ENCODE data around the gene RPLP1. TPM values are rescaled to one million over a fixed set of nuclear protein-coding genes. Genes with fewer than 3 reads are reported as not detected.

Gene RPLP1
- total RNA-seq, 1 donor from 2014 or later, result 3,035 TPM

DNA sequence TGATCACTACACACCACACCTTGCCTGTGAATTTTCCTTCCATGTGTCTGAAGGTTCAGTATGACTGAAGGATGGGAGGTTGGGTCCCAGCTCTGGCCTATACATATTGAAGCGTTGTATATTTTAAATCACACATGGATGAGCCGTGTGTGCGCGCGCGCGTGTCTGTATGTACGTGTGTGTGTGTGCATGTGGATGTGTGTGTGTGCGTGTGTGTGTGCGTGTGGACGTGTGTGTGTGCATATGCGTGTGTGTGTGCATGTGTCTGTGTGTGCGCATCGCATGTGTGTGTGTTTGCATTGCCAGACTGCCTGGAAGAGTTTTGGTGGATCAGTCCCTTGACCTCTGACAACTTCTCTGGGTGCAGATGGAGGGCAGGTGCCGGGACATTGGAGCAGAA lies 45.7 kb downstream of the RPLP1 start:
- CTCF ChIA-PET, result no interaction called here

DNA sequence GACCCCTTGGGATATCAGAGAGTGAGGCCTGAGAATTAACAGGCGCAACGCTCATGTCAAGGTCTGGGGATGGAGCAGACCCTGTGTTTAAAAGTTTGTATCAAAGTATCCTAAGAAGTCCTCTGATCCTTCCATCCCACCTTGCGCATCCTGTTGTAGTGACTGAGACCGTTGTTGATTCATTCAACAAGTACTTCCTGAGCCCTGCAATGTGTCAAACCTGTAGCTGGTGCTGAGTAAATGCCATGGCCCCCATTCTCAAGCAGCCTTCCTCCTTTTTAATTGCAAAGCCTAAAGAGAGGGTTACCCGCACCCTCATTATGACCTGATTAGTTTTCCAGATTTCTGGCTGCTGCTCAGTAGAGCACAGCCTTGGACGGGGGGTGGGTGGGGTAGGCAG lies 46.4 kb downstream of the RPLP1 start:
- Mint-ChIP-seq H3K27me3 (peaks cover 9% of the 10 kb centered on the region), H3K4me1 (no peaks in the 10 kb centered on the region), H3K27ac (no peak overlapping the region), H3K4me3 (no peak overlapping the region), H3K9me3 (no peaks in the 10 kb centered on the region), H3K36me3 (ENCODE audit: low read depth) (no peaks in the 10 kb centered on the region)
- intact Hi-C loops (cut with micrococcal nuclease), result no loop called here
- ATAC-seq (ENCODE audit: low read depth) (no peak), DNase-seq (no peak)
- TF ChIP-seq, protein P1, sequence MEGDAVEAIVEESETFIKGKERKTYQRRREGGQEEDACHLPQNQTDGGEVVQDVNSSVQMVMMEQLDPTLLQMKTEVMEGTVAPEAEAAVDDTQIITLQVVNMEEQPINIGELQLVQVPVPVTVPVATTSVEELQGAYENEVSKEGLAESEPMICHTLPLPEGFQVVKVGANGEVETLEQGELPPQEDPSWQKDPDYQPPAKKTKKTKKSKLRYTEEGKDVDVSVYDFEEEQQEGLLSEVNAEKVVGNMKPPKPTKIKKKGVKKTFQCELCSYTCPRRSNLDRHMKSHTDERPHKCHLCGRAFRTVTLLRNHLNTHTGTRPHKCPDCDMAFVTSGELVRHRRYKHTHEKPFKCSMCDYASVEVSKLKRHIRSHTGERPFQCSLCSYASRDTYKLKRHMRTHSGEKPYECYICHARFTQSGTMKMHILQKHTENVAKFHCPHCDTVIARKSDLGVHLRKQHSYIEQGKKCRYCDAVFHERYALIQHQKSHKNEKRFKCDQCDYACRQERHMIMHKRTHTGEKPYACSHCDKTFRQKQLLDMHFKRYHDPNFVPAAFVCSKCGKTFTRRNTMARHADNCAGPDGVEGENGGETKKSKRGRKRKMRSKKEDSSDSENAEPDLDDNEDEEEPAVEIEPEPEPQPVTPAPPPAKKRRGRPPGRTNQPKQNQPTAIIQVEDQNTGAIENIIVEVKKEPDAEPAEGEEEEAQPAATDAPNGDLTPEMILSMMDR (IDR thresholded peaks at IDR 0.05), result no peak
- POLR2A ChIA-PET, result no interaction called here
- CTCF ChIA-PET, result no interaction called here

More for the DNA sequence above, 45.7 kb downstream of the RPLP1 start:
- no peak for ATAC-seq (ENCODE audit: low read depth)
- TF ChIP-seq, protein P1 (IDR thresholded peaks at IDR 0.05), result no peak
- H3K27me3 Mint-ChIP-seq, result peaks cover 8% of the 10 kb centered on the region
- no peaks in the 10 kb centered on the region for H3K4me1 Mint-ChIP-seq
- H3K27ac Mint-ChIP-seq, result no peak overlapping the region
- no peaks in the 10 kb centered on the region for H3K9me3 Mint-ChIP-seq
- no peak for DNase-seq
- H3K4me3 Mint-ChIP-seq, result no peak overlapping the region
- POLR2A ChIA-PET, result no interaction called here
- no peaks in the 10 kb centered on the region for H3K36me3 Mint-ChIP-seq (ENCODE audit: low read depth)
- intact Hi-C loops (cut with micrococcal nuclease), result no loop called here

DNA sequence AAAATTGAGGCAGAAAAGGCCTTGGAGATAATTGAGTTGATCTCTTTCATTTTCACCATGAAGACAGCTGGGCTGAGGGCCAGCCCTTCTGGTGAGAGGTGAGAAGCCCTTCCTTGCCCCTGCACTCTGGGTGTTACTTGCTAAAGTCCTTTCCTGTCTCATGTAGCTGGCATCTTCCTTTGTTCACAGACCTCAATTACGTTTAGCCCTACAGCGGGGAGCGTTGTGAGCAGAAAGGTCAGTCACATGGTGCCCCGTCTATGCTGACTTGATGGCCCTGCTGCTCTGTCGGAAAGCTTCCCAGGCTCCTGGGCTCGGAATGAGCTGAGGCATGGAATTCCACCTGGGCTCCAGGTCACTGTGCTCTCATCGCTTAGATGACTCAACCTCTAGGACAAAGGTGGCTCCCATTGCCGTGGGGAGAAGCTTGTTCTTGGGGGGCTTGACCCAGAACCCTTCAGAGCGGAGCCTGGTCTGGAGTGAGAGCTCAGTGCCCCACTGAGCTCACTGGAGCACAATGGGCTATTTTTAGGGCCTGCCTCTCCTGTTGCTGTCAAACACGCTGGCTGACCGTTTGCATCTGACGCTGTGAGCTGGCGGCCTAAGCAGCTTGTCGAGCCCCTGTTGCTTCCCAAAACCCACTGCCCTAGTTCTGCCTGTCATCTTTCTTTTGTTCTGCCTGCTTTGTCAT lies 47.0 kb downstream of the RPLP1 start:
- intact Hi-C loops (cut with micrococcal nuclease), result no loop called here

DNA sequence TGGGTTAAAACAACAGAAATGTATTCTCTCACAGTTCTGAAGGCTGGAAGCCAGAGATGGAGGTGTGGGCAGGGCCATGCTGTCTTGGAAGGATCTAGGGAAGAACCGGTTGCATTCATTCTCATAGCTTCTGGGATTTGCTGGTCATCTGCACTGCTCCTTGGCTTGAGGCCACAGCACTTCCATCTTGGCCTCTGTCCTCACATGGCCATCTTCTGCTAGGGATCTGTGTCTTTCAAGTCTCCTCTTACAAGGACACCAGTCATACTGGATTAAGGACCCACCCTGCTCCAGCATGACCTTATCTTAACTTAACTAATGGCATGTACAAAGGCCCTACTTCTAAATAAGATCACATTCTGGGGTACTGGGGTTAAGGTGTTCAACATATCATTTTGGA lies 47.7 kb downstream of the RPLP1 start:
- DNase-seq (no peak), ATAC-seq (ENCODE audit: low read depth) (no peak)
- Mint-ChIP-seq H3K9me3 (no peaks in the 10 kb centered on the region), H3K27me3 (peaks cover 9% of the 10 kb centered on the region), H3K4me1 (no peaks in the 10 kb centered on the region), H3K27ac (no peak overlapping the region), H3K4me3 (no peak overlapping the region), H3K36me3 (ENCODE audit: low read depth) (no peaks in the 10 kb centered on the region)
- ChIA-PET POLR2A (no interaction called here), CTCF (no interaction called here)
- intact Hi-C loops (cut with micrococcal nuclease), result no loop called here
- TF ChIP-seq, protein P1 (IDR thresholded peaks at IDR 0.05), result no peak

More for the DNA sequence above, 47.0 kb downstream of the RPLP1 start:
- H3K27me3 Mint-ChIP-seq, result peaks cover 9% of the 10 kb centered on the region
- H3K27ac Mint-ChIP-seq, result no peak overlapping the region
- TF ChIP-seq, protein P1 (IDR thresholded peaks at IDR 0.05), result no peak
- H3K9me3 Mint-ChIP-seq, result no peaks in the 10 kb centered on the region
- ATAC-seq (ENCODE audit: low read depth) (no peak), DNase-seq (no peak)
- H3K36me3 Mint-ChIP-seq (ENCODE audit: low read depth), result no peaks in the 10 kb centered on the region
- no peaks in the 10 kb centered on the region for H3K4me1 Mint-ChIP-seq
- H3K4me3 Mint-ChIP-seq, result no peak overlapping the region
- POLR2A ChIA-PET, result no interaction called here
- CTCF ChIA-PET, result no interaction called here

DNA sequence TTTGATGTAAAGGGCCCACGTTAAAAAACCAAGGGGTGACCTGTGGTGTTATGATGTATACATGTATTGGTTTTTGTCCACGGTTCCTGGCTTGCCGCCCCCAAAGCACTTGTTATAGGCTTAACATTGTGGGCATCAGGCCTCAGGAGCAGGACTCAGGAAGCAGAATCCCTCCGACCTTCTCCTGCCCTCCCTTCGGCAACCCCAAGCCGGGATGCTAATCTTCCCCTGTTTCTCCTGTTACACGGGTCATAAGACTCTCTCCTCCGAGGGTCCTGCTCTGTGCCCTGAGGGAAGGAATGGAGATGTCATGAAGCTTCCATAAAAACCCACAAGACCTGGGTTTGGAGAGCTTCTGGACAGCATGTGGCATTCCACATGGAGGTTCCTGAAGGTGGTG lies 48.8 kb downstream of the RPLP1 start:
- Mint-ChIP-seq H3K36me3 (ENCODE audit: low read depth) (no peaks in the 10 kb centered on the region), H3K4me3 (no peak overlapping the region), H3K27me3 (peaks cover 9% of the 10 kb centered on the region), H3K27ac (no peak overlapping the region), H3K9me3 (no peaks in the 10 kb centered on the region), H3K4me1 (no peaks in the 10 kb centered on the region)
- TF ChIP-seq, protein P1 (IDR thresholded peaks at IDR 0.05), result no peak
- intact Hi-C loops (cut with micrococcal nuclease), result no loop called here
- ChIA-PET CTCF (no interaction called here), POLR2A (no interaction called here)
- ATAC-seq (ENCODE audit: low read depth) (no peak), DNase-seq (no peak)
